Uterus (tissue), 4 donors: Measurements from ENCODE around the gene PTCRA. TPM values are rescaled to one million over a fixed set of nuclear protein-coding genes. Genes with fewer than 3 reads are reported as not detected.

Experiments used
- DNase-seq, 2 donors: peaks; one replicate each; pipeline ENCODE4 v3.0.0-alpha.2; 2019 to 2020
- H3K27ac ChIP-seq, 2 donors: fragments of 200-600 bp; sonication (generic); 1 replicate in 1 of 2; 2 replicates in 1 of 2; pipeline ENCODE4 v1.5.1; 2016 to 2018
- H3K27me3 ChIP-seq, 2 donors: fragments of 200-600 bp; sonication (generic); one replicate each; pipeline ENCODE4 v1.5.1; 2018 to 2019; ENCODE audit warnings: control low read depth in 1 of 2
- H3K36me3 ChIP-seq, 2 donors: fragments of 200-600 bp; sonication (generic); one replicate each; pipeline ENCODE4 v1.5.1; 2019; ENCODE audit warnings: control low read depth in 1 of 2
- H3K4me1 ChIP-seq, 2 donors: fragments of 200-600 bp; sonication (generic); one replicate each; pipeline ENCODE4 v1.5.1; 2018 to 2019; ENCODE audit warnings: control low read depth in 1 of 2
- H3K4me3 ChIP-seq, 2 donors: fragments of 200-600 bp; sonication (generic); 1 replicate in 1 of 2; 2 replicates in 1 of 2; pipeline ENCODE4 v1.5.1; 2018 to 2019; ENCODE audit warnings: mild to moderate bottlenecking in 1 of 2
- H3K9me3 ChIP-seq, 2 donors: fragments of 200-600 bp; sonication (generic); one replicate each; pipeline ENCODE4 v1.5.1; 2019; ENCODE audit warnings: control low read depth in 1 of 2
- POLR2A ChIP-seq, 2 donors: fragments of 450-650 bp; IDR thresholded peaks; one replicate each; pipeline ENCODE4 v1.6.1; 2016; ENCODE audit warnings: antibody characterized with exemption in 2 of 2, mild to moderate bottlenecking in 1 of 2, moderate library complexity in 1 of 2
- intact Hi-C: fragments of 100-400 bp; cut with DNase I; formaldehyde crosslinking; loops from one replicate; pipeline ENCODE4 v1.15.1; 2023; ENCODE audit warnings: low total_unique reads
- total RNA-seq, 4 donors: library from RNA; depleted of rRNA in 3 of 4; stranded (reverse); fragments of >200 nt in 3 of 4; gene quantifications; one replicate each; pipeline versions ENCODE4 v1.1.0 to v1.2.4, GENCODE V29; 2014 to 2023
- TF ChIP-seq, protein P1 (sequence below), 4 experiments: fragments of 200-600 bp in 2 of 4; fragments of 450-650 bp in 2 of 4; sonication (generic) in 2 of 4; IDR thresholded peaks; one replicate each; pipeline ENCODE4 v1.5.1; 2016 to 2019; ENCODE audit warnings: antibody characterized with exemption in 4 of 4, mild to moderate bottlenecking in 2 of 4, moderate library complexity in 1 of 4
- donor health status: DM: yes; HTN: yes; CAD: no.

The PTCRA gene
- total RNA-seq, 4 donors from 2014 or later, result 2.0 TPM; not detected in 3

DNA sequence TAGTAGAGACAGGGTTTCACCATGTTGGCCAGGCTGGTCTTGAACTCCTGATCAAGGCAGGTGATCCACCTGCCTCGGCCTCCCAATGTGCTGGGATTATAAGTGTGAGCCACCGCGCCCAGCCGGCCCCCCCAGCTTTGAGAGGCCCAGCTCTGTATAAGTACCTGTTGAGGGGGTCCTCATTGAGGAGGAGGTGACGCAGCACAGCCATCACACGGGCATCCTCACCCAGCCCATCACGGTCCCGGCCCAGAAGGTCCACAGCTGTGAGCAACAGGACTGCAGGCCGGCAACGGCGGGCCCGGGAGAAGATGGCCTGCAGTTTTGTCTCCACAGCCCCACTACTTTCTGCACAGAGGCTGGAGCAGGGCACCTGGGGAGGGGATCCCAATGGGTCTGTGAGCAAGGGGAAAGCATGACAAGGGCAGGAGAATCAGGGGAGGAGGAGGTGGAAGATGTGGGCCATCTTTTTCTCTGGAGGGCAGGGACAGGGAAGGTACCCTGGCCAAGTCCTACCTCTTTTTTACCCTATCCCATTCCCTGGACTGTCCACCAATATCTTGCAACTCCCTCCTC, 52.4 kb downstream of the PTCRA start:
- no peaks in the 10 kb centered on the region for H3K36me3 ChIP-seq
- no peak for DNase-seq
- intact Hi-C loops, result no loop called here
- no peak overlapping the region for H3K4me3 ChIP-seq
- H3K4me1 ChIP-seq, result no peaks in the 10 kb centered on the region
- no peaks in the 10 kb centered on the region for H3K9me3 ChIP-seq
- TF ChIP-seq, protein P1, sequence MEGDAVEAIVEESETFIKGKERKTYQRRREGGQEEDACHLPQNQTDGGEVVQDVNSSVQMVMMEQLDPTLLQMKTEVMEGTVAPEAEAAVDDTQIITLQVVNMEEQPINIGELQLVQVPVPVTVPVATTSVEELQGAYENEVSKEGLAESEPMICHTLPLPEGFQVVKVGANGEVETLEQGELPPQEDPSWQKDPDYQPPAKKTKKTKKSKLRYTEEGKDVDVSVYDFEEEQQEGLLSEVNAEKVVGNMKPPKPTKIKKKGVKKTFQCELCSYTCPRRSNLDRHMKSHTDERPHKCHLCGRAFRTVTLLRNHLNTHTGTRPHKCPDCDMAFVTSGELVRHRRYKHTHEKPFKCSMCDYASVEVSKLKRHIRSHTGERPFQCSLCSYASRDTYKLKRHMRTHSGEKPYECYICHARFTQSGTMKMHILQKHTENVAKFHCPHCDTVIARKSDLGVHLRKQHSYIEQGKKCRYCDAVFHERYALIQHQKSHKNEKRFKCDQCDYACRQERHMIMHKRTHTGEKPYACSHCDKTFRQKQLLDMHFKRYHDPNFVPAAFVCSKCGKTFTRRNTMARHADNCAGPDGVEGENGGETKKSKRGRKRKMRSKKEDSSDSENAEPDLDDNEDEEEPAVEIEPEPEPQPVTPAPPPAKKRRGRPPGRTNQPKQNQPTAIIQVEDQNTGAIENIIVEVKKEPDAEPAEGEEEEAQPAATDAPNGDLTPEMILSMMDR (IDR thresholded peaks at IDR 0.05), result no peak
- TF ChIP-seq POLR2A (IDR thresholded peaks at IDR 0.05), result no peak
- no peak overlapping the region for H3K27ac ChIP-seq
- H3K27me3 ChIP-seq, result no peaks in the 10 kb centered on the region

DNA sequence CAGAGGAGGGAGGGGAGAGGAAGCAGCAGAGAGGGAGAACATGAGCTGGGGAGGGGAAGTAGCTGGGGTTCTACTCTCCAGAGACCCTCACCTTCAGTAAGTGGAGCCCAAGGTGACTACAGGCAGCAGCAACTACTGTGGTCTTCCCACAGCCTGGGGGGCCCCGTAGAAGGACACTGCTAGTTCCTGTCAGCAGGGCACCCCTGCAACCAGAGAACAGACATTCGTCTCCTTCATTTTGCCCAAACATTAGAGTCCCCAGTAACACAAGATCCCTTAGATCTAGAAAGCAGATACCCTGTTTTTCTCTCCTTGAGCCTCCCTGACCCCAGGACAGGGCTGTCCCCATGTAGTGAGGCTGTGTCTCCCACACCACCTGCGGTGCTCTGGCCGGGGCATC, 52.9 kb downstream of the PTCRA start:
- no peak for TF ChIP-seq POLR2A (IDR thresholded peaks at IDR 0.05)
- TF ChIP-seq, protein P1 (IDR thresholded peaks at IDR 0.05), result no peak
- no peak for DNase-seq
- H3K27me3 ChIP-seq, result no peaks in the 10 kb centered on the region
- no peak overlapping the region for H3K27ac ChIP-seq
- H3K4me3 ChIP-seq, result no peak overlapping the region
- intact Hi-C loops, result no loop called here
- H3K36me3 ChIP-seq, result no peaks in the 10 kb centered on the region
- no peaks in the 10 kb centered on the region for H3K9me3 ChIP-seq
- H3K4me1 ChIP-seq, result no peaks in the 10 kb centered on the region

DNA sequence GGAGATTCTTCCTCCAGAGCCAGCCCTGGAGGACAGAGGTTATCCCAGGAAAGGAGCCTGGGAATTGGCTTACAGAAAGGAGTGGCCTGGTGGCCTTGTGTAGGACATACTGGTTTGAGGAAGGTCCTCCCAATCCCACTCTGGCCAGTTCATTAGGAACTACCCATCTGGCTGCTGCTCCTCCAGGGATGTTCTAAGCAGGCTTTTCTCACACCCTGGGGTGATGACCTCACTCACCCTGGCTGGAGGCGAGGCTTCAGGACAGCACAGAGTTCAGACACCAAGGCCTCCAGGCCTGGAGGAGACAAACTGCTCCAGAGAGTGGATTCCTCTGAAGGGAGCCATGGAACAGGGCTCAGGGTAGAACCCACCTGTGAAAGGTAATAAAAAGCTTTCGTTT, 53.6 kb downstream of the PTCRA start:
- H3K9me3 ChIP-seq, result no peaks in the 10 kb centered on the region
- H3K4me1 ChIP-seq, result no peaks in the 10 kb centered on the region
- no peak overlapping the region for H3K27ac ChIP-seq
- no peak for DNase-seq
- H3K36me3 ChIP-seq, result no peaks in the 10 kb centered on the region
- intact Hi-C loops, result no loop called here
- no peaks in the 10 kb centered on the region for H3K27me3 ChIP-seq
- no peak overlapping the region for H3K4me3 ChIP-seq
- TF ChIP-seq, protein P1 (IDR thresholded peaks at IDR 0.05), result no peak
- no peak for TF ChIP-seq POLR2A (IDR thresholded peaks at IDR 0.05)

DNA sequence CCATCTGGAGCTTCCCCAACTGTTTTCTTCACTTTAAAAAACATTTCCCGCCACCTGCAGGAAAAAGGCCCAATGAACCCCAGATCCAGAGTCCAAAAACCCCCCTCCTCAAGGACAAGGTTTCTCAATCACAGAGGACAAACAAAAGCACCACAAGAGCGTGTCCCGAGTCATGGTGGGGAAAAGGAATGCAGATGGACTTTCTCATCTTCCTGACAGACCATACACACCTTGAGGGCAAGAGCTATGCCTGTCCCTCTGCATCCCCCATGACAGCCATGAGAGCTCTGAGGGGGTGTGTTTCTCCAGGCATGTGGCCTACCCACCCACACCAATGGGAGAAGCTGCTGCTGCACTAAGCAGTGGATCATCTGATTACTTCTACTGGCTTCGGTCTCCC, 54.1 kb downstream of the PTCRA start:
- no peak for DNase-seq

DNA sequence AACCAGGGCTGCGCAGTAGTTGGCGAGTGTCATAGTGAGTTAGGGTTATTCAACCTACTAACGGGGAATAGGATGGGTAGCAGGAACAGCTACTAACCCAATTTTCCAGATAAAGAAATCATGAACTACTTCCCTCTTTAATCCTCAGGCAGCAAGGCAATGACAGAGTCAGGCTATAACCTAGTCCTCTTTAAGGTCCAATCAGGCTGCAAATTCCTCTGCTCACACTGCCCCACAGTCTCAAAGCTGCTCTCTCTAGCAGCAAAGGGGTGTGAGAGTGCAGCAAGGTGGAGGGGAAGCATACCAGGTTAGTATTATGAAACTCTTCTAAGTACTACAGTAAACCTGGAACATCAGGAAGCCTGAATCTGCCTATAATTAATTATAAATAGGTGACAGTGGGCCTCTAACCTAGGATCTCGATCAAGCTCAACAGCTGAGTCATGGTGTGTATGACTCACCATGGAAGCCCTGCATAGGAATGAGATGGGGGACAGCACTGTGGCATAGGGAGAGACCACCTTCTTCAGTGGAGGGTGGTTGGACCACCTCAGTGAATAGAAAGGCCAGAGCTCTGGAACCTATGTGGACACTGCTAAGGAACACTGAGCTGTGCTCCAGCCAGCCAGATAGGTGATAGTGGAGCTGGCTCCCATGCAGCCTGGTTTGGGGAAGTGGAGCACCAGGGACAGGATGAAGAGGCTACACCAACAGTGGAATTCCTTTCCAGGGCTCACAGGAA, 55.2 kb downstream of the PTCRA start:
- TF ChIP-seq POLR2A (IDR thresholded peaks at IDR 0.05), result no peak
- TF ChIP-seq, protein P1 (IDR thresholded peaks at IDR 0.05), result no peak
- DNase-seq, result no peak
- H3K4me3 ChIP-seq, result no peak overlapping the region
- H3K27ac ChIP-seq, result no peak overlapping the region
- H3K9me3 ChIP-seq, result no peaks in the 10 kb centered on the region
- intact Hi-C loops, result no loop called here
- no peaks in the 10 kb centered on the region for H3K36me3 ChIP-seq
- no peaks in the 10 kb centered on the region for H3K4me1 ChIP-seq
- H3K27me3 ChIP-seq, result no peaks in the 10 kb centered on the region

More for the DNA sequence above, 54.1 kb downstream of the PTCRA start:
- no peaks in the 10 kb centered on the region for H3K9me3 ChIP-seq
- no peak overlapping the region for H3K4me3 ChIP-seq
- H3K27ac ChIP-seq, result no peak overlapping the region
- no peaks in the 10 kb centered on the region for H3K36me3 ChIP-seq
- no peaks in the 10 kb centered on the region for H3K4me1 ChIP-seq
- intact Hi-C loops, result no loop called here
- no peaks in the 10 kb centered on the region for H3K27me3 ChIP-seq
- TF ChIP-seq, protein P1 (IDR thresholded peaks at IDR 0.05), result no peak
- TF ChIP-seq POLR2A (IDR thresholded peaks at IDR 0.05), result no peak
